ENCODE measurements around the gene CYP8B1. TPM values are rescaled to one million over a fixed set of nuclear protein-coding genes. Genes with fewer than 3 reads are reported as not detected.

CYP8B1 gene
- total and polyA plus RNA-seq, 2 of the 8 experiments (the other 6 are each of a cell fraction or from before 2014, with no cell fraction given) = not detected

GRCh38 chr3:42880183-42880582 lies 4.5 kb upstream of the CYP8B1 start:
- no peak overlapping the region for H2BK20ac ChIP-seq (ENCODE audit: low read length)
- peak overlapping the region; percentile 54; the same call in 1 of the 2 replicates for H3K18ac ChIP-seq (ENCODE audit: extremely low read depth, low read length)
- FAIRE-seq (no peak), DNase-seq (ENCODE audit: low read depth in 1 of 2, low spot score in 2 of 2) (no peak)
- no peaks in the 10 kb centered on the region for H3K79me1 ChIP-seq (ENCODE audit: low read depth, low read length)
- H2BK15ac ChIP-seq (ENCODE audit: low read length) = no peak overlapping the region
- H3K4me2 ChIP-seq (ENCODE audit: insufficient read depth in 1 of 2, low read depth in 2 of 2, low read length in 2 of 2) = peak overlapping the region; percentile 13 to 83; a peak in 3 of 4 replicates
- no peak overlapping the region for H3K14ac ChIP-seq (ENCODE audit: insufficient read length)
- H4K8ac ChIP-seq (ENCODE audit: extremely low read depth, insufficient read depth, low read length) = peak overlapping the region; percentile 90; the same call in 1 of the 2 replicates
- TF ChIP-seq RFX5 (IDR thresholded peaks at IDR 0.05; ENCODE audit: borderline replicate concordance, low read depth, low read length) (no peak), PHF8 (conservative IDR thresholded peaks at IDR 0.05; ENCODE audit: low read depth, low read length) (no peak), RXRA (IDR thresholded peaks at IDR 0.05; ENCODE audit: insufficient read depth, low read depth, low read length) (no peak), CTCF (IDR thresholded peaks at IDR 0.05; ENCODE audit: control extremely low read depth in 1 of 3, insufficient read depth in 1 of 3, low read depth in 1 of 3, low read length in 3 of 3) (no peak), SP2 (IDR thresholded peaks at IDR 0.05; ENCODE audit: low read length) (no peak), TCF12 (IDR thresholded peaks at IDR 0.05; ENCODE audit: low read depth, low read length) (no peak), KDM1A (IDR thresholded peaks at IDR 0.05; ENCODE audit: borderline replicate concordance, low read length) (no peak), YY1 (IDR thresholded peaks at IDR 0.05; ENCODE audit: low read depth, low read length) (no peak)
- ChIA-PET POLR2A (ENCODE audit: partially characterized antibody) (no interaction called here), CTCF (ENCODE audit: partially characterized antibody) (interaction anchor here (0.6 kb wide), 1 partner anchor 71 kb away, joined by 3 read pairs; no protein-coding TSS in a partner anchor)
- no peak overlapping the region for H3K4ac ChIP-seq (replicated peaks; ENCODE audit: insufficient read length, low read depth, low read length)
- H2AK5ac ChIP-seq (ENCODE audit: low read depth, low read length) = peak overlapping the region; percentile 70; the same call in 1 of the 2 replicates
- H2BK12ac ChIP-seq (ENCODE audit: low read depth, low read length) = peak overlapping the region; percentile 69; the same call in 1 of the 2 replicates
- no peak overlapping the region for H3K27ac ChIP-seq (ENCODE audit: low read depth, low read length)
- H4K5ac ChIP-seq (ENCODE audit: insufficient read length, low read depth, low read length) = no peak overlapping the region
- H3K9me3 ChIP-seq (ENCODE audit: insufficient read depth in 2 of 2, low read depth in 1 of 2, low read length in 1 of 2) = no peaks in the 10 kb centered on the region
- H4K20me1 ChIP-seq (replicated peaks in 1 of 2; ENCODE audit: control insufficient read depth in 1 of 2, insufficient read depth in 2 of 2, low read length in 2 of 2) = no peaks in the 10 kb centered on the region
- H3K79me2 ChIP-seq (ENCODE audit: control insufficient read depth in 1 of 2, insufficient read depth in 2 of 2, low read length in 2 of 2) = no peaks in the 10 kb centered on the region
- H3K4me1 ChIP-seq (replicated peaks in 1 of 4; ENCODE audit: control insufficient read depth in 3 of 4, insufficient read depth in 4 of 4, low read length in 3 of 4) = peaks cover 3 to 12% (median 7%) of the 10 kb centered on the region in 4 experiments; a peak in 4 of 7 replicates
- H2AFZ ChIP-seq (ENCODE audit: low read length) = peak overlapping the region; percentile 63
- 93% methylated on average over 9 of the region's 9 CpGs; no CpG with 5 or more reads in 1 of the 2 experiments for WGBS, 2 experiments (ENCODE audit: extremely low coverage in 1 of 2, insufficient coverage in 1 of 2, insufficient read length in 1 of 2, insufficient replicate concordance in 2 of 2, low coverage in 1 of 2, low lambda C conversion rate in 2 of 2, missing lambda C conversion rate in 1 of 2)
- no peak overlapping the region for H4K91ac ChIP-seq (replicated peaks; ENCODE audit: insufficient read length, low read length)
- H3K27me3 ChIP-seq (replicated peaks in 1 of 4; ENCODE audit: control insufficient read depth in 3 of 4, extremely low read depth in 1 of 4, insufficient read depth in 3 of 4, low read length in 3 of 4) = peaks cover 0 to 2% (median 0%) of the 10 kb centered on the region in 4 experiments; a peak in 1 of 7 replicates
- no peak overlapping the region for H3K9ac ChIP-seq (replicated peaks in 1 of 4; ENCODE audit: extremely low read depth in 1 of 4, low read depth in 3 of 4, low read length in 3 of 4)
- no peak overlapping the region for H2BK120ac ChIP-seq (replicated peaks; ENCODE audit: low read depth, low read length)
- no peak overlapping the region for H2BK5ac ChIP-seq (ENCODE audit: low read depth, low read length)
- peak overlapping the region in 1 of 4 experiments; percentile 63; a peak in 2 of 8 replicates for H3K4me3 ChIP-seq (ENCODE audit: extremely low read depth in 1 of 4, insufficient read depth in 2 of 4, low read depth in 3 of 4, low read length in 4 of 4)
- H3K23ac ChIP-seq (ENCODE audit: insufficient read length) = no peak overlapping the region
- no peaks in the 10 kb centered on the region; the same call in 1 of the 2 replicates for H3K23me2 ChIP-seq (ENCODE audit: low read depth, low read length)
- no peaks in the 10 kb centered on the region for H3K36me3 ChIP-seq (ENCODE audit: control insufficient read depth in 2 of 4, insufficient read depth in 4 of 4, low read length in 3 of 4)
- H3K56ac ChIP-seq (replicated peaks; ENCODE audit: insufficient read length, low read depth, low read length) = no peak overlapping the region

Data from H1 (cell line).